ENCODE data around the gene ITSN1. TPM values are rescaled to one million over a fixed set of nuclear protein-coding genes. Genes with fewer than 3 reads are reported as not detected.

Gene ITSN1
- total and polyA plus RNA-seq, 2 of the 13 experiments (the other 11 are each of a cell fraction or from before 2014, with no cell fraction given), result 26.1 to 33.8 TPM

DNA sequence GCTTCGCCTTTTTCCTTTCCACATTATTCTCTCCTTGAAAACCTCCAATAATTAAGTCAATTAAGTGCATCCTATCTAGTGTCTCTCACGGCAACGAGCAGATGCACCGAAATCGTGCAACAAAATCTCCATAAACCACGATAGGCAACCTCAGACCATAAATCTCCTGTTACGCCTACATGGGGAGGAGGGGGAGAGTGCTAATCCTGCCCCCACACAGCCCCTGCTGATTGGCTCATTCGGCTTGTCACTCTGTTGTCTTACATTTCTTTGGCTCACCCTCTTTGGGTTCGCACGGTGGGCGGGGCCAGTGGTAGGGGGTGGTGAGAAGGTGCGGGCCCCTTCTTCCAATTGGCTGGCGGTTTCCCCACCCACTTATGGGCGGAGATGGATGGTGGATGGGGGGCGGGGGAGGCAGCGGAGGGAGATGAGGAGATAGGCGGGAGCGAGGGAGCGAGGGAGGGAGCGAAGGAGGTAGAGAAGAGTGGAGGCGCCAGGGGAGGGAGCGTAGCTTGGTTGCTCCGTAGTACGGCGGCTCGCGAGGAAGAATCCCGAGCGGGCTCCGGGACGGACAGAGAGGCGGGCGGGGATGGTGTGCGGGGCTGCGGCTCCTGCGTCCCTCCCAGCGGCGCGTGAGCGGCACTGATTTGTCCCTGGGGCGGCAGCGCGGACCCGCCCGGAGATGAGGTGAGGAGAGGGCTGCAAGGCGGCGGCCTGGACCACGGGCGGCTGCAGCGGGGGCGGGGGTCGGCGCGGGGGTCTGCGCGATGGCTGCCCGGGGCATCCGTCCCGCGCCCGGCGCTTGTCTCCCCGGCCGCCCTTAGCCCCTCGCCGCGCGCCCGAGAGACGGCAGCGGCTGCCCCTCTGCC lies at the start of gene ITSN1 (continued):
- TF ChIP-seq, protein P1, sequence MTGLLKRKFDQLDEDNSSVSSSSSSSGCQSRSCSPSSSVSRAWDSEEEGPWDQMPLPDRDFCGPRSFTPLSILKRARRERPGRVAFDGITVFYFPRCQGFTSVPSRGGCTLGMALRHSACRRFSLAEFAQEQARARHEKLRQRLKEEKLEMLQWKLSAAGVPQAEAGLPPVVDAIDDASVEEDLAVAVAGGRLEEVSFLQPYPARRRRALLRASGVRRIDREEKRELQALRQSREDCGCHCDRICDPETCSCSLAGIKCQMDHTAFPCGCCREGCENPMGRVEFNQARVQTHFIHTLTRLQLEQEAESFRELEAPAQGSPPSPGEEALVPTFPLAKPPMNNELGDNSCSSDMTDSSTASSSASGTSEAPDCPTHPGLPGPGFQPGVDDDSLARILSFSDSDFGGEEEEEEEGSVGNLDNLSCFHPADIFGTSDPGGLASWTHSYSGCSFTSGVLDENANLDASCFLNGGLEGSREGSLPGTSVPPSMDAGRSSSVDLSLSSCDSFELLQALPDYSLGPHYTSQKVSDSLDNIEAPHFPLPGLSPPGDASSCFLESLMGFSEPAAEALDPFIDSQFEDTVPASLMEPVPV (CRISPR knock-in tag; IDR thresholded peaks at IDR 0.05), result 0 out of 2 replicates have a peak, but pooled peaks have one; percentile 17
- no peak for TF ChIP-seq JUND (CRISPR knock-in tag; IDR thresholded peaks at IDR 0.05)
- TF ChIP-seq DR1 (CRISPR knock-in tag; IDR thresholded peaks at IDR 0.05), result no peak; the same call in 1 of the 2 replicates
- no peak for TF ChIP-seq ZBTB3 (CRISPR knock-in tag; IDR thresholded peaks at IDR 0.05; ENCODE audit: borderline replicate concordance, low read depth)
- no peak for TF ChIP-seq ZSCAN12 (CRISPR knock-in tag; IDR thresholded peaks at IDR 0.05)
- peak; percentile 5; the same call in 1 of the 2 replicates for TF ChIP-seq RARA (CRISPR knock-in tag; IDR thresholded peaks at IDR 0.05)
- TF ChIP-seq ZNF256 (CRISPR knock-in tag; conservative IDR thresholded peaks at IDR 0.05), result no peak
- TF ChIP-seq, protein P2, sequence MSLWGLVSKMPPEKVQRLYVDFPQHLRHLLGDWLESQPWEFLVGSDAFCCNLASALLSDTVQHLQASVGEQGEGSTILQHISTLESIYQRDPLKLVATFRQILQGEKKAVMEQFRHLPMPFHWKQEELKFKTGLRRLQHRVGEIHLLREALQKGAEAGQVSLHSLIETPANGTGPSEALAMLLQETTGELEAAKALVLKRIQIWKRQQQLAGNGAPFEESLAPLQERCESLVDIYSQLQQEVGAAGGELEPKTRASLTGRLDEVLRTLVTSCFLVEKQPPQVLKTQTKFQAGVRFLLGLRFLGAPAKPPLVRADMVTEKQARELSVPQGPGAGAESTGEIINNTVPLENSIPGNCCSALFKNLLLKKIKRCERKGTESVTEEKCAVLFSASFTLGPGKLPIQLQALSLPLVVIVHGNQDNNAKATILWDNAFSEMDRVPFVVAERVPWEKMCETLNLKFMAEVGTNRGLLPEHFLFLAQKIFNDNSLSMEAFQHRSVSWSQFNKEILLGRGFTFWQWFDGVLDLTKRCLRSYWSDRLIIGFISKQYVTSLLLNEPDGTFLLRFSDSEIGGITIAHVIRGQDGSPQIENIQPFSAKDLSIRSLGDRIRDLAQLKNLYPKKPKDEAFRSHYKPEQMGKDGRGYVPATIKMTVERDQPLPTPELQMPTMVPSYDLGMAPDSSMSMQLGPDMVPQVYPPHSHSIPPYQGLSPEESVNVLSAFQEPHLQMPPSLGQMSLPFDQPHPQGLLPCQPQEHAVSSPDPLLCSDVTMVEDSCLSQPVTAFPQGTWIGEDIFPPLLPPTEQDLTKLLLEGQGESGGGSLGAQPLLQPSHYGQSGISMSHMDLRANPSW (CRISPR knock-in tag; IDR thresholded peaks at IDR 0.05; ENCODE audit: borderline replicate concordance), result no peak
- TF ChIP-seq ZFP36 (IDR thresholded peaks at IDR 0.05; ENCODE audit: borderline replicate concordance, low read depth, low read length, partially characterized antibody), result no peak
- TF ChIP-seq ZNF713 (CRISPR knock-in tag; IDR thresholded peaks at IDR 0.05), result 0 out of 2 replicates have a peak, but pooled peaks have one; percentile 63
- TF ChIP-seq ZNF569 (CRISPR knock-in tag; IDR thresholded peaks at IDR 0.05; ENCODE audit: borderline replicate concordance), result no peak
- TF ChIP-seq CREB1 (IDR thresholded peaks at IDR 0.05), result peak; percentile 22; the same call in 1 of the 2 replicates
- peak; percentile 86 for TF ChIP-seq CREB1 (CRISPR knock-in tag; IDR thresholded peaks at IDR 0.05)
- TF ChIP-seq ZNF724P (CRISPR knock-in tag; IDR thresholded peaks at IDR 0.05; ENCODE audit: borderline replicate concordance), result no peak
- peak; percentile 75 for TF ChIP-seq KDM2A (CRISPR knock-in tag; IDR thresholded peaks at IDR 0.05; ENCODE audit: borderline replicate concordance, low read depth)
- TF ChIP-seq ZNF564 (CRISPR knock-in tag; IDR thresholded peaks at IDR 0.05), result no peak
- TF ChIP-seq, protein P3, sequence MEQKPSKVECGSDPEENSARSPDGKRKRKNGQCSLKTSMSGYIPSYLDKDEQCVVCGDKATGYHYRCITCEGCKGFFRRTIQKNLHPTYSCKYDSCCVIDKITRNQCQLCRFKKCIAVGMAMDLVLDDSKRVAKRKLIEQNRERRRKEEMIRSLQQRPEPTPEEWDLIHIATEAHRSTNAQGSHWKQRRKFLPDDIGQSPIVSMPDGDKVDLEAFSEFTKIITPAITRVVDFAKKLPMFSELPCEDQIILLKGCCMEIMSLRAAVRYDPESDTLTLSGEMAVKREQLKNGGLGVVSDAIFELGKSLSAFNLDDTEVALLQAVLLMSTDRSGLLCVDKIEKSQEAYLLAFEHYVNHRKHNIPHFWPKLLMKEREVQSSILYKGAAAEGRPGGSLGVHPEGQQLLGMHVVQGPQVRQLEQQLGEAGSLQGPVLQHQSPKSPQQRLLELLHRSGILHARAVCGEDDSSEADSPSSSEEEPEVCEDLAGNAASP (CRISPR knock-in tag; IDR thresholded peaks at IDR 0.05; ENCODE audit: borderline replicate concordance), result 0 out of 2 replicates have a peak, but pooled peaks have one; percentile 39
- TF ChIP-seq ARNTL (CRISPR knock-in tag; IDR thresholded peaks at IDR 0.05), result no peak
- 0 out of 2 replicates have a peak, but pooled peaks have one; percentile 6 for TF ChIP-seq ZNF773 (CRISPR knock-in tag; IDR thresholded peaks at IDR 0.05; ENCODE audit: borderline replicate concordance)
- TF ChIP-seq MAFG (CRISPR knock-in tag; IDR thresholded peaks at IDR 0.05), result no peak
- no peak for TF ChIP-seq ZNF160 (CRISPR knock-in tag; IDR thresholded peaks at IDR 0.05)
- TF ChIP-seq ZBTB21 (CRISPR knock-in tag; IDR thresholded peaks at IDR 0.05), result no peak
